IMR-90 (cell line): Measurements from ENCODE around the gene KCNJ2. TPM values are rescaled to one million over a fixed set of nuclear protein-coding genes. Genes with fewer than 3 reads are reported as not detected.

ENCODE experiments used
- polyA plus RNA-seq, 3 experiments: library from polyadenylated mRNA; depleted of rRNA; stranded (reverse); fragments of >200 nt; gene quantifications; 2 replicates each; pipeline ENCODE4 v1.2.3, GENCODE V29; 2012; ENCODE audit warnings: low replicate concordance in 1 of 3
- total RNA-seq: library from RNA; depleted of rRNA; stranded (reverse); fragments of >200 nt; gene quantifications from 2 replicates; pipeline ENCODE4 v1.2.3, GENCODE V29; 2012
- TF ChIP-seq, protein P1 (sequence below): fragments of 150-350 bp; IDR thresholded peaks from 2 replicates; pipeline ENCODE4 v1.6.1; 2017; ENCODE audit warnings: mild to moderate bottlenecking, antibody characterized with exemption, low read length, low read depth

KCNJ2 gene
- total and polyA plus RNA-seq, 2 of the 4 experiments (the other 2 are of a cell fraction) = 0.55 to 8.6 TPM

DNA sequence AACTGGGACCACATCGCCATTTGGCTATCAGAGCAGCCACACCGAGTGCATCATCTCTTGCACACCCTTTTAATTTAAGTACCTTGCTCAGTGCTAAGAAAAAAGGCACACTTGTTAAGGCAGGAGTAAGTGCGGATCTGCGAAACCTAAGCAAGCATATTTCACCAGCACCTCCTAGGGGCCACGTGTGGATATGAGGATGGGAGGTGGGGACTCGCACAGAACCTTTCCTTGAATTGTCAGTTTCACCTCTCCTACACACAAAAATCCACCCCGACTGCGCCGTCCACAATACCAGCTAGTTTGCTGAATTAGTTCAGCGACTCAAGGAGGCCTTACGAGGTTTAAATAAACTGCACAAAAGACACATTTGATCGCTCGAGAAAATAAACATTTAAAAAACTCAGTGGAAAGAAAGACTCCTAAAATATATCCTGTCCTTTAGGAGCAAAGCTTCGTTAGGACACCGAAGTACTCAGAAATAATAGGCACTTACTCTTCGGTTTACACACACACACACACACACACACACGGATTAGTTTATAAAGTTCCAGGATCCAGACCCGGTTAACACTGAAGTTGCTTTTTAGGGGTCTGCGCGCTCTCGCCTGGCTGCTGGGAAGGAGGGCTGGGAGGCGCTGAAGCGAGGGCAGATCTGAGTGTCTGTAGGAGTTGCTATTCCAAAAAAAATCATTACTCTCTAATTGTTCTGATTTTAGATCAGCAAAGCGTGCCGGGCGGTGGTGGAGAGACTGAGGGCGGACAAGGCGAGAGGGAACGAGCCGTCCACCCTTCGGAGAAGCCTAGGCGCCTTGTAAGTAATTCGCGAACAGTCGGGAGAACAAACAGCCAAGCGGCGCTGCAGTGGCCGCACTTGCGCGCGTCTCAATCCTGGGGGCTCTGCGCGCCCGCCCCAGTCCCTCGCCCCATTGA, 1.0 kb upstream of the KCNJ2 start (continued):
- TF ChIP-seq, protein P1, sequence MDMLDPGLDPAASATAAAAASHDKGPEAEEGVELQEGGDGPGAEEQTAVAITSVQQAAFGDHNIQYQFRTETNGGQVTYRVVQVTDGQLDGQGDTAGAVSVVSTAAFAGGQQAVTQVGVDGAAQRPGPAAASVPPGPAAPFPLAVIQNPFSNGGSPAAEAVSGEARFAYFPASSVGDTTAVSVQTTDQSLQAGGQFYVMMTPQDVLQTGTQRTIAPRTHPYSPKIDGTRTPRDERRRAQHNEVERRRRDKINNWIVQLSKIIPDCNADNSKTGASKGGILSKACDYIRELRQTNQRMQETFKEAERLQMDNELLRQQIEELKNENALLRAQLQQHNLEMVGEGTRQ = peak; percentile 50; the same call in 1 of the 2 replicates
